K562 (cell line): Measurements from ENCODE around the gene HAND2. TPM values are rescaled to one million over a fixed set of nuclear protein-coding genes. Genes with fewer than 3 reads are reported as not detected.

ENCODE experiments used
- ATAC-seq: fragments of 200-7000 bp; cut with Tn5 transposase; 3 replicates; pipeline ENCODE4 v1.9.1; 2020; ENCODE audit warnings: moderate library complexity
- BruUV-seq: library from RNA; stranded (reverse); fragments of 400-500 nt; replicated peaks from 2 replicates; lab custom pipeline; 2021; lab: Mats Ljungman, UMichigan
- CTCF ChIA-PET: fragments of 300-600 bp; formaldehyde crosslinking; extraction: SDS; loops from one replicate; lab custom pipeline; 2021; ENCODE audit warnings: low intra/inter-chr PET ratio; lab: Yijun Ruan, JAX
- POLR2A ChIA-PET: fragments of 300-600, 350-650 bp; sonication (Branson Sonifier 250); formaldehyde crosslinking; extraction: SDS; loops from one replicate; lab custom pipeline; 2021; ENCODE audit warnings: antibody characterized with exemption, inconsistent platforms; lab: Yijun Ruan, JAX
- DNase-seq, 4 experiments: peaks; one replicate each; pipeline versions ENCODE4 v3.0.0 to v3.0.0-alpha.2; 2011 to 2018; ENCODE audit warnings: low spot score in 3 of 4, mixed read lengths in 3 of 4; ENCODE audit errors: extremely low read depth in 1 of 4
- FAIRE-seq: peaks from 2 replicates; lab custom pipeline; 2011; peaks lifted over from hg19 to GRCh38; lab: Jason Lieb, UNC
- H2AFZ ChIP-seq: 2 replicates; pipeline ENCODE4 v1.6.0; 2011; ENCODE audit warnings: low read depth, low read length, control low read depth, inconsistent platforms
- H3K27ac ChIP-seq: fragments of 200-600 bp; 3 replicates; pipeline ENCODE4 v1.8.0; 2011; ENCODE audit warnings: low read depth, mild to moderate bottlenecking, control low read depth, inconsistent platforms, low read length, moderate library complexity, mixed read lengths; ENCODE audit errors: extremely low read depth
- H3K27me3 ChIP-seq, 2 experiments: fragments of 300-600 bp in 1 of 2; 2 replicates in 1 of 2; 3 replicates in 1 of 2; pipeline versions ENCODE4 v1.6.0 to v1.8.0; 2011; ENCODE audit warnings: inconsistent platforms in 2 of 2, low read length in 2 of 2, mild to moderate bottlenecking in 1 of 2, mixed read lengths in 1 of 2, moderate library complexity in 1 of 2; ENCODE audit not compliant: control insufficient read depth in 2 of 2, insufficient read depth in 2 of 2
- H3K36me3 ChIP-seq: fragments of 300-600 bp; 3 replicates; pipeline ENCODE4 v1.8.0; 2011; ENCODE audit warnings: mild to moderate bottlenecking, low read length, inconsistent platforms; ENCODE audit not compliant: control insufficient read depth, insufficient read depth
- H3K4me1 ChIP-seq, 2 experiments: fragments of 200-600 bp in 1 of 2; replicated peaks in 1 of 2; 2 replicates in 1 of 2; 3 replicates in 1 of 2; pipeline versions ENCODE4 v1.5.1 to v1.8.0; 2011; ENCODE audit warnings: inconsistent platforms in 2 of 2, low read length in 2 of 2, mild to moderate bottlenecking in 1 of 2, mixed read lengths in 1 of 2, moderate library complexity in 1 of 2; ENCODE audit not compliant: control insufficient read depth in 2 of 2, insufficient read depth in 2 of 2
- H3K4me2 ChIP-seq: 2 replicates; pipeline ENCODE4 v1.6.1; 2011; ENCODE audit warnings: low read length, control low read depth, inconsistent platforms, mixed read lengths; ENCODE audit not compliant: insufficient read depth
- H3K4me3 ChIP-seq: fragments of 200-600 bp; sonication (generic), shearing (Covaris generic); 2 replicates; pipeline ENCODE4 v1.5.1; 2016; ENCODE audit warnings: control low read depth, inconsistent platforms
- H3K79me2 ChIP-seq: fragments of 200-600 bp; 3 replicates; pipeline ENCODE4 v1.8.0; 2011; ENCODE audit warnings: low read length, inconsistent platforms; ENCODE audit not compliant: control insufficient read depth, insufficient read depth
- H3K9ac ChIP-seq, 2 experiments: 2 replicates each; pipeline versions ENCODE4 v1.6.0 to v1.6.1; 2011; ENCODE audit warnings: low read depth in 2 of 2, low read length in 2 of 2, control low read depth in 1 of 2, inconsistent platforms in 1 of 2, mild to moderate bottlenecking in 1 of 2, mixed read lengths in 1 of 2; ENCODE audit not compliant: insufficient read depth in 1 of 2
- H3K9me1 ChIP-seq: one replicate; pipeline ENCODE4 v1.6.0; 2011; ENCODE audit warnings: inconsistent platforms, mild to moderate bottlenecking, low read length, moderate library complexity; ENCODE audit not compliant: control insufficient read depth, insufficient read depth
- H3K9me3 ChIP-seq: replicated peaks from 2 replicates; pipeline ENCODE4 v1.5.1; 2011; ENCODE audit warnings: low read depth, low read length, inconsistent platforms; ENCODE audit not compliant: control insufficient read depth, insufficient read depth
- H4K20me1 ChIP-seq: replicated peaks from 2 replicates; pipeline ENCODE4 v1.6.1; 2011; ENCODE audit warnings: low read length, inconsistent platforms, mixed read lengths; ENCODE audit not compliant: control insufficient read depth, insufficient read depth
- ARID2 ChIP-seq: fragments of 450-650 bp; IDR thresholded peaks from 2 replicates; pipeline ENCODE4 v1.6.1; 2017; ENCODE audit warnings: antibody characterized with exemption, mild to moderate bottlenecking
- ATF6 ChIP-seq: sonication (generic); formaldehyde crosslinking; IDR thresholded peaks from 2 replicates; pipeline ENCODE4 v1.4.0; 2020; ENCODE audit warnings: mild to moderate bottlenecking, missing genetic modification reagents
- CXXC5 ChIP-seq: fragments of 250-450 bp; sonication (Bioruptor Pico); IDR thresholded peaks from 2 replicates; pipeline ENCODE4 v1.8.0; 2022; ENCODE audit warnings: inconsistent platforms, mild to moderate bottlenecking, moderate library complexity
- DMBX1 ChIP-seq: fragments of 250-450 bp; sonication (Bioruptor Pico); IDR thresholded peaks from 2 replicates; pipeline ENCODE4 v1.8.0; 2022; ENCODE audit warnings: inconsistent platforms, mild to moderate bottlenecking, moderate library complexity, borderline replicate concordance
- MGA ChIP-seq: fragments of 450-650 bp; IDR thresholded peaks from 2 replicates; pipeline ENCODE4 v1.6.1; 2016; ENCODE audit warnings: mild to moderate bottlenecking, moderate library complexity
- WGBS: fragments of 100-300 bp; shearing (Covaris generic); methylation state at CpG from one replicate; pipeline ENCODE4 v1.1.6; 2016; ENCODE audit warnings: low coverage, mixed read lengths; ENCODE audit not compliant: insufficient coverage; ENCODE audit errors: missing lambda C conversion rate; 5-methylcytosine and 5-hydroxymethylcytosine counted together
- in situ Hi-C: fragments of 300-500 bp; cut with MboI; formaldehyde crosslinking; loops from 4 replicates; pipeline ENCODE4 v1.15.0; 2018; ENCODE audit warnings: inconsistent platforms, mixed read lengths
- intact Hi-C: fragments of 100-400 bp; cut with micrococcal nuclease; formaldehyde crosslinking; loops from 2 replicates; pipeline ENCODE4 v1.14.2; 2022
- polyA plus RNA-seq, 8 experiments: library from polyadenylated mRNA; depleted of rRNA in 4 of 8; stranded (reverse) in 5 of 8; unstranded in 3 of 8; fragments of >200 nt; fragmentation: Nextera tagmentation in 2 of 8; fragmentation: Illumina TruSeq in 1 of 8; extraction: Ambion mirVana in 2 of 8; extraction: Trizol in 1 of 8; gene quantifications; 2 replicates each; pipeline versions ENCODE4 v1.2.1 to v1.2.3, GENCODE V29; 2011 to 2014; ENCODE audit warnings: inconsistent platforms in 1 of 8, missing spikeins in 1 of 8
- total RNA-seq, 7 experiments: library from RNA; depleted of rRNA in 6 of 7; stranded (reverse); fragments of >200 nt in 6 of 7; fragmentation: Illumina TruSeq in 2 of 7; extraction: Trizol in 2 of 7; gene quantifications; 2 replicates each; pipeline versions ENCODE4 v1.2.1 to v1.2.3, GENCODE V29; 2011 to 2021; ENCODE audit warnings: low replicate concordance in 1 of 7

Gene HAND2
- total and polyA plus RNA-seq, 9 of the 15 experiments (the other 6 are each of a cell fraction or from before 2014, with no cell fraction given) = 1.7 to 12.8 (median 4.9) TPM

DNA sequence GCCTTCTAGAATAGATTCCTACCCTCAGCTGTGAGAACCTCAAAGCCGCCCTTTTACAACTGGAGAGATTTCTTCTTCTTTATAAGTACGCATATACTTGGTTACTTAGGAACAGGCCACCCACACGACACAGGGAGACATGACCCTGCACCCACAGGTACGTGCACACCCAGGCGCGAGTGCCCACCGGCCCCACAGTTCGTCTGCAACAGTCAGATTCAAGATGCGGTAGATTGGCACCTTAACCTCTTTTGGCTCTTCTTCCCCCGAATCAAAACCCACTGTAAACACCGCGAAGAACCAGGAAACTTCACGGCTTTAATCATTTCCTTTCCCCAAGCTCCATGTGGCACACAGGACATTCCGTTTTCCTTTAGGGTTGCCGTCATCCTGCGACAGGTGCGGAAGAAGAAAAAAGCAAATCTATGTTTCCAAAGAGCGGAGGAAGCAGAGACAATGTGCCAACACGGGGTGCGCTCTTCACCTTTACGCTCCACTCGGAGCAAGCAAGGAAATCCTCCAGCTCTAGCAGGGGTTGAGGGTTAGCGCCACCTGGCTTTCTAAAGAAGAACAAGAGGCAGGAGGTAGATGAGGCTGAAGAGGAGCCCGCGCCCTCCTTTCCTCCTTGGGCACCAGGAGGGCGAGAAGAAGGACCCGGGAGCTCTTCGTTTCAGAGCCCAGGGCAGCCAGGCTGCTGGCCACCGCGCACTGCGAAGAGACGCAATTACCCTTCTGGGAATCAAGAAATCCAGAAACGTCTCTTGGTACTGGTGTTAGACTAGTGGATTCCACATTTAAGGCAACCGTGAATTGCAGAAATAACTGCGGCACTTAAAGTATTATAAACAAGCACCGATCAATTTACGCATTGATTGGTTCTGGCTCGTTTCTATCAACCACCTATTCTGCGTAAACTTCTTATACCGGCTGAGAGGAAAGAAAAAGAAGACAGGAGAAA is 35.7 kb downstream of the HAND2 start (continued):
- no peak for TF ChIP-seq ATF6 (CRISPR knock-in tag)
- TF ChIP-seq ARID2 = peak; percentile 29; the same call in 1 of the 2 replicates
- no peak for TF ChIP-seq DMBX1 (CRISPR knock-in tag)
- 0 out of 2 replicates have a peak, but pooled peaks have one; percentile 15 for TF ChIP-seq CXXC5

DNA sequence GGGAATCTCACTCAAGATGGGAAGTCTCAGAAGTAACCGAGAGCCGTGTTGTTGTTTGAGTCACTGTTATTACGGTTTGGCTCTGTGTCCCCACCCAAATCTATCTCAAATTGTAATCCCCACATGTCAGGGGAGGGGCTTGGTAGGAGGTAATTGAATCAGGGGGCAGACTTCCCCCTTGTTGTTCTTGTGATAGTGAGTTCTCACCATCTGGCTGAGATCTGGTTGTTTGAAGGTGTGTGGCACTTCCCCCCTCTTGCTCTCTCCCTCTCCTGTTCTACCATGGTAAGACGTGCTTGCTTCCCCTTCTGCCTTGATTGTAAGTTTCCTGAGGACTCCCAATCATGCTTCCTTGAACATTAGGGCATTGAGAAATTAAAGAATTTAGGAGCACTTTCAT is 37.0 kb downstream of the HAND2 start:
- ATAC-seq (no peak), DNase-seq (no peak), FAIRE-seq (no peak)
- H3K4me1 ChIP-seq = no peaks in the 10 kb centered on the region; a peak in 1 of 5 replicates
- no peak overlapping the region for H3K4me3 ChIP-seq
- H3K27ac ChIP-seq = no peak overlapping the region
- no peaks in the 10 kb centered on the region for H3K9me3 ChIP-seq
- in situ Hi-C loops = loop anchor here (5.0 kb wide), 1 partner anchor 71 kb away; no protein-coding TSS in a partner anchor
- WGBS = 68% methylated on average over 4 of the region's 4 CpGs
- H3K9ac ChIP-seq = no peak overlapping the region
- no peak overlapping the region for H3K4me2 ChIP-seq
- no peaks in the 10 kb centered on the region for H3K9me1 ChIP-seq
- no peaks in the 10 kb centered on the region for H3K36me3 ChIP-seq
- no peaks in the 10 kb centered on the region for H3K79me2 ChIP-seq
- H2AFZ ChIP-seq = no peak overlapping the region
- H3K27me3 ChIP-seq = no peaks in the 10 kb centered on the region
- POLR2A ChIA-PET = no interaction called here
- H4K20me1 ChIP-seq = no peaks in the 10 kb centered on the region
- CTCF ChIA-PET = no interaction called here
- no TSS peak for BruUV-seq
- intact Hi-C loops = loop anchor here (5.0 kb wide), 1 partner anchor 481 kb away; no protein-coding TSS in a partner anchor
- TF ChIP-seq MGA = no peak
